22Rv1 (cell line): ENCODE data around the gene GOSR1.

ENCODE experiments used
- ZFX ChIP-seq: fragments of 450-650 bp; IDR thresholded peaks from 2 replicates; pipeline ENCODE4 v1.6.1; 2017; ENCODE audit warnings: antibody characterized with exemption, borderline replicate concordance
- TF ChIP-seq, protein P1 (sequence below): fragments of 450-650 bp; IDR thresholded peaks from 2 replicates; pipeline ENCODE4 v1.5.1; 2017; ENCODE audit warnings: mild to moderate bottlenecking

DNA sequence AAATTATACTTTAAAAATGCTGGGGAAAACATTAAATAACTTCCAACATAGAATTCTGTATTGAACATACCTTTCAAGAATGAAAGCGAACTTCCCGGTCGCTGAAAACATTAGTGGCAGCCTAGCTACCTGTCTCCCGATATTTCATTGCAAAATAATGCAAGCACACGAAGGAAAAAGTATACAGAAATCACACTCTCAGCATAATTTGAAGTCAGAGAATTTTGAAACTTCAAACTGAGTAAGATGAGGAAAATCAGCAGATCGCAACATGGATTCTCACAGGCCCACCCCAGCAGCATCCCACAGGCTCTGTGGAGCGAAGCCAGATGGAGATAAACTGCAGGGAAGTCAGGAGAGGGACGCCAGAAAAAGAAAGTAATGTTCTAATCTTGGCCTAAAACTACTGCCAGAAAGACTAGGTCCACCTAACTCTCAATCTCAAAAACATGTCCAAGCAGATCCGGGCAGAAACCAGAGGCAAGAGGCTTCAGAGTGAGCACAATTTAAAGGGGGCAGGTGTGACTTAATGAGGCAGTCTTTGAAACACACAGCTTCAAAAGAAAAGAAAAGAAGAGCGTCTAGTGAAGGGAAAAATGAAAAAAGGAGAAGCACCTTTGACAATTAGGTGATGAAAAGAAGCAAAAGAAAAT, 4.8 kb upstream of the GOSR1 start:
- TF ChIP-seq, protein P1, sequence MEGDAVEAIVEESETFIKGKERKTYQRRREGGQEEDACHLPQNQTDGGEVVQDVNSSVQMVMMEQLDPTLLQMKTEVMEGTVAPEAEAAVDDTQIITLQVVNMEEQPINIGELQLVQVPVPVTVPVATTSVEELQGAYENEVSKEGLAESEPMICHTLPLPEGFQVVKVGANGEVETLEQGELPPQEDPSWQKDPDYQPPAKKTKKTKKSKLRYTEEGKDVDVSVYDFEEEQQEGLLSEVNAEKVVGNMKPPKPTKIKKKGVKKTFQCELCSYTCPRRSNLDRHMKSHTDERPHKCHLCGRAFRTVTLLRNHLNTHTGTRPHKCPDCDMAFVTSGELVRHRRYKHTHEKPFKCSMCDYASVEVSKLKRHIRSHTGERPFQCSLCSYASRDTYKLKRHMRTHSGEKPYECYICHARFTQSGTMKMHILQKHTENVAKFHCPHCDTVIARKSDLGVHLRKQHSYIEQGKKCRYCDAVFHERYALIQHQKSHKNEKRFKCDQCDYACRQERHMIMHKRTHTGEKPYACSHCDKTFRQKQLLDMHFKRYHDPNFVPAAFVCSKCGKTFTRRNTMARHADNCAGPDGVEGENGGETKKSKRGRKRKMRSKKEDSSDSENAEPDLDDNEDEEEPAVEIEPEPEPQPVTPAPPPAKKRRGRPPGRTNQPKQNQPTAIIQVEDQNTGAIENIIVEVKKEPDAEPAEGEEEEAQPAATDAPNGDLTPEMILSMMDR, result no peak
- TF ChIP-seq ZFX, result no peak
